Muscle of leg (tissue), 11 donors: ENCODE data around the gene PLRG1. TPM values are rescaled to one million over a fixed set of nuclear protein-coding genes. Genes with fewer than 3 reads are reported as not detected.
A peak's percentile ranks its signal among the peaks of the same experiment; 100 is the strongest.

Experiments
- DNase-seq: peaks from one replicate; pipeline ENCODE4 v3.0.0; 2013
- H3K27ac ChIP-seq: one replicate; pipeline ENCODE4 v1.5.1; 2013; ENCODE audit warnings: mild to moderate bottlenecking, low read length, control low read depth
- H3K27me3 ChIP-seq: one replicate; pipeline ENCODE4 v1.6.1; 2013; ENCODE audit warnings: low read length; ENCODE audit not compliant: control insufficient read depth, insufficient read depth
- H3K36me3 ChIP-seq: one replicate; pipeline ENCODE4 v1.6.1; 2013; ENCODE audit warnings: low read length; ENCODE audit not compliant: control insufficient read depth, insufficient read depth
- H3K4me1 ChIP-seq: one replicate; pipeline ENCODE4 v1.6.1; 2013; ENCODE audit warnings: low read length; ENCODE audit not compliant: control insufficient read depth, insufficient read depth
- H3K4me3 ChIP-seq: one replicate; pipeline ENCODE4 v1.5.1; 2013; ENCODE audit warnings: low read length, control low read depth
- H3K9me3 ChIP-seq: replicated peaks from 2 replicates; pipeline ENCODE4 v1.6.1; 2013; ENCODE audit warnings: low read depth, low read length; ENCODE audit not compliant: control insufficient read depth
- WGBS: methylation state at CpG from one replicate; pipeline ENCODE4 v1.1.5; 2013; ENCODE audit warnings: missing lambda C conversion rate; ENCODE audit not compliant: insufficient coverage; 5-methylcytosine and 5-hydroxymethylcytosine counted together
- polyA plus RNA-seq, 8 donors: library from polyadenylated mRNA; unstranded; fragments of 120-200 nt; gene quantifications; one replicate each; pipeline versions ENCODE4 v1.2.1 to v1.2.3, GENCODE V29; 2013; ENCODE audit warnings: inconsistent platforms in 1 of 8, low replicate concordance in 1 of 8; ENCODE audit not compliant: insufficient read length in 8 of 8, insufficient read depth in 1 of 8
- total RNA-seq: library from RNA; stranded (reverse); fragments of 120-200 nt; gene quantifications from one replicate; pipeline ENCODE4 v1.2.4, GENCODE V29; 2013

The PLRG1 gene
- total and polyA plus RNA-seq, 9 donors: 45.5 to 66.9 (median 54.3) TPM

GRCh38 chr4:154560419-154560801 is 10.2 kb upstream of the PLRG1 start:
- no peak for DNase-seq
- Histone ChIP-seq H3K4me3 (no peak overlapping the region), H3K36me3 (no peaks in the 10 kb centered on the region), H3K4me1 (no peaks in the 10 kb centered on the region), H3K27ac (no peak overlapping the region), H3K9me3 (no peaks in the 10 kb centered on the region), H3K27me3 (no peaks in the 10 kb centered on the region)
- no CpG with 5 or more reads among the region's 1 CpG for WGBS

GRCh38 chr4:154559494-154560418 is 9.6 kb upstream of the PLRG1 start:
- no peaks in the 10 kb centered on the region for H3K36me3 ChIP-seq
- no peaks in the 10 kb centered on the region for H3K27me3 ChIP-seq
- DNase-seq: peak; percentile 23
- no peaks in the 10 kb centered on the region for H3K9me3 ChIP-seq
- H3K4me1 ChIP-seq: no peaks in the 10 kb centered on the region
- 70% methylated on average over 3 of the region's 9 CpGs for WGBS
- H3K27ac ChIP-seq: no peak overlapping the region
- no peak overlapping the region for H3K4me3 ChIP-seq

GRCh38 chr4:154559141-154559493 is 8.9 kb upstream of the PLRG1 start:
- no peak for DNase-seq
- Histone ChIP-seq H3K27me3 (no peaks in the 10 kb centered on the region), H3K4me1 (no peaks in the 10 kb centered on the region), H3K27ac (no peak overlapping the region), H3K9me3 (no peaks in the 10 kb centered on the region), H3K4me3 (no peak overlapping the region), H3K36me3 (no peaks in the 10 kb centered on the region)
- WGBS: no CpG with 5 or more reads among the region's 1 CpG

- peaks cover 6% of the 10 kb centered on the region for H3K4me1 ChIP-seq
- peaks cover under 1% of the 10 kb centered on the region for H3K36me3 ChIP-seq
- DNase-seq: peak; percentile 87
- H3K4me3 ChIP-seq: no peak overlapping the region
- no peak overlapping the region for H3K27ac ChIP-seq
- H3K27me3 ChIP-seq: no peaks in the 10 kb centered on the region
- no peaks in the 10 kb centered on the region for H3K9me3 ChIP-seq
- WGBS: no CpG with 5 or more reads among the region's 6 CpGs
Measured at GRCh38 chr4:154551872-154552686, 1.9 kb upstream of the PLRG1 start.

GRCh38 chr4:154545689-154546088 is 4.5 kb downstream of the PLRG1 start:
- Histone ChIP-seq H3K4me1 (peaks cover 6% of the 10 kb centered on the region), H3K27me3 (no peaks in the 10 kb centered on the region), H3K36me3 (peaks cover 24% of the 10 kb centered on the region), H3K9me3 (no peaks in the 10 kb centered on the region), H3K27ac (no peak overlapping the region), H3K4me3 (no peak overlapping the region)
- DNase-seq: no peak
- 100% methylated on average over 1 of the region's 4 CpGs for WGBS

GRCh38 chr4:154542271-154542879 is 7.8 kb downstream of the PLRG1 start:
- WGBS: 95% methylated on average over 2 of the region's 4 CpGs
- Histone ChIP-seq H3K4me3 (no peak overlapping the region), H3K36me3 (peaks cover 34% of the 10 kb centered on the region), H3K4me1 (no peaks in the 10 kb centered on the region), H3K9me3 (no peaks in the 10 kb centered on the region), H3K27me3 (no peaks in the 10 kb centered on the region), H3K27ac (no peak overlapping the region)
- DNase-seq: no peak

GRCh38 chr4:154534296-154534695 is 15.9 kb downstream of the PLRG1 start:
- no peaks in the 10 kb centered on the region for H3K4me1 ChIP-seq

GRCh38 chr4:154529728-154530519 is 20.3 kb downstream of the PLRG1 start:
- Histone ChIP-seq H3K36me3 (no peaks in the 10 kb centered on the region), H3K9me3 (no peaks in the 10 kb centered on the region), H3K4me1 (no peaks in the 10 kb centered on the region), H3K27me3 (no peaks in the 10 kb centered on the region), H3K4me3 (no peak overlapping the region), H3K27ac (no peak overlapping the region)
- 45% methylated on average over 3 of the region's 4 CpGs for WGBS
- peak; percentile 69 for DNase-seq

More at GRCh38 chr4:154534296-154534695, 15.9 kb downstream of the PLRG1 start:
- no CpG with 5 or more reads among the region's 1 CpG for WGBS
- H3K4me3 ChIP-seq: no peak overlapping the region
- no peaks in the 10 kb centered on the region for H3K9me3 ChIP-seq
- DNase-seq: no peak
- H3K27me3 ChIP-seq: no peaks in the 10 kb centered on the region
- H3K36me3 ChIP-seq: peaks cover 12% of the 10 kb centered on the region
- no peak overlapping the region for H3K27ac ChIP-seq

- no peaks in the 10 kb centered on the region for H3K9me3 ChIP-seq
- whole genome bisulfite sequencing: 33% methylated on average over 2 of the region's 2 CpGs
- peak; percentile 24 for DNase-seq
- no peaks in the 10 kb centered on the region for H3K36me3 ChIP-seq
- no peaks in the 10 kb centered on the region for H3K4me1 ChIP-seq
- H3K4me3 ChIP-seq: no peak overlapping the region
- H3K27me3 ChIP-seq: no peaks in the 10 kb centered on the region
- no peak overlapping the region for H3K27ac ChIP-seq
Measured at GRCh38 chr4:154528869-154529268, 21.3 kb downstream of the PLRG1 start.
